Measurements from ENCODE around the gene BCL10.

Gene BCL10

DNA sequence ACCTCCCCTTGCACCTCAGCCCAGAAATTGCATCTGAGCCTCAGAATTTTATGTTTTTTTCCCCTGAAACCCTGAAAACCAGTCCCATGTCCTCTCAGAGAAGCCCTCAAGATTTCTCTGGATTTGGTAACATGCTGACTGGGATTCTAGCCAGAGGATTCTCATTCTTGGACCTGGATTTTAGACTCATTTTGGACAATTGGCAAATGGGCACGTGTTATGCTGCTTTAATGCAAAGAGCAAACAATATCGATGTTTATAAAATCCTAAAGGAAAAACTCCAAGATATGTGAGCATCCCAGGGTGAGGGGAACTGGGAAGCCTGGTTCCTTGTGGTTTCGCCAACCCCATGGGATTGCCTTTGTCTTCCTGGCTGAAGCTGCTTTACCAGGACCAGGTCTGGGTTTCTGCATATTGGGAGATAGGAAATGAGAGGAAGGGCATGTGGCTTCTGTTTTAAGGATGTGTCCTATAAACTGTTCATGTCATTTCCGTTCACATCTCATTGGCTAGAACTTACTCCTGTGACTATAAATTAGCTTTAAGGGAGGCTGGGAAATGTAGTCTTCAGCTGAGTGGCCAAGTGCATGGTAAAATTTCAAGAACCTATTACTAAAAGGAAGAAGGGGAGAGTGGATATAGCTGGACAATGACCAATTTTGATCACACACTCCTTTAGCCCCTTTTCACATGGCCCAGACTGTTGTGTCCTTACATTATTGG, 27.2 kb upstream of the BCL10 start:
- H3K27ac ChIP-seq: no peak overlapping the region
- no peak overlapping the region for H3K4me3 ChIP-seq

GRCh38 chr1:85300140-85300539, 23.7 kb upstream of the BCL10 start:
- Histone ChIP-seq H3K4me3 (no peak overlapping the region), H3K27ac (no peak overlapping the region)

- no peak overlapping the region for H3K4me3 ChIP-seq
- peak overlapping the region in 19 of 21 experiments; percentile 16 to 75 (median 61) for H3K27ac ChIP-seq
Measured at GRCh38 chr1:85297855-85298629, 21.6 kb upstream of the BCL10 start.

GRCh38 chr1:85297538-85297854, 21.1 kb upstream of the BCL10 start:
- H3K27ac ChIP-seq: peak overlapping the region in 17 of 21 experiments; percentile 6 to 75 (median 57)
- H3K4me3 ChIP-seq: no peak overlapping the region

- Histone ChIP-seq H3K27ac (peak overlapping the region in 13 of 21 experiments; percentile 6 to 75 (median 65)), H3K4me3 (no peak overlapping the region)
Measured at GRCh38 chr1:85296980-85297379, 20.5 kb upstream of the BCL10 start.

GRCh38 chr1:85295654-85296053, 19.2 kb upstream of the BCL10 start:
- Histone ChIP-seq H3K27ac (peak overlapping the region in 2 of 21 experiments; percentile 21 to 48), H3K4me3 (no peak overlapping the region)

- peak overlapping the region in 2 of 21 experiments; percentile 21 to 48 for H3K27ac ChIP-seq
- no peak overlapping the region for H3K4me3 ChIP-seq
Measured at GRCh38 chr1:85295006-85295431, 18.6 kb upstream of the BCL10 start.

GRCh38 chr1:85290826-85291225, 14.4 kb upstream of the BCL10 start:
- Histone ChIP-seq H3K4me3 (no peak overlapping the region), H3K27ac (peak overlapping the region in 6 of 21 experiments; percentile 11 to 60 (median 46))

DNA sequence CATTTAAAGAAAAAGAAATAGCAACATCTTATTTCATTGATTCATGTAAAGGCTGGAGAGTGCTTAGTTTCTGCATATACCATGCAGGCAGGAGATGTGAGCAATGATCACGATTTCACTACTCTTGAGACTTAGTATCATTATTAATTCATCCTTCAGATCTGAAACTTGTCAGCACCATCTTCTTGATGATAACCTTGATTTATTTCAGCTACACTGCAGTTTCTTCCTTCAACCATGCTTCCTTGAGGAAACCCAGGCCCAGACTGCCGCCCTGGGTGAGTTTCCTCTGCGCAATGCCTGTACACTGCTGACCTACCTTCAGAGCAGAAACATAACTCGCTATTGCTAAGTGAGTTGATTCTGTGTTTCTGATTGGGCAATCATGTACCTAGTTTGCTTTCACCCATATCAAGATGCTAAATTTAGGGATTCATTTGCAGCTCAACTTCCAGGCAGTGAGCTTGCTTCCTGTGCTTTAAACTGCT, 13.5 kb upstream of the BCL10 start:
- H3K27ac ChIP-seq: peak overlapping the region in 13 of 21 experiments; percentile 11 to 60 (median 41)
- H3K4me3 ChIP-seq: no peak overlapping the region

- no peak overlapping the region for H3K4me3 ChIP-seq
- H3K27ac ChIP-seq: peak overlapping the region in 8 of 21 experiments; percentile 21 to 60 (median 42)
Measured at GRCh38 chr1:85289207-85289847, 12.9 kb upstream of the BCL10 start.

GRCh38 chr1:85284202-85284601, 7.8 kb upstream of the BCL10 start:
- H3K27ac ChIP-seq: no peak overlapping the region
- no peak overlapping the region for H3K4me3 ChIP-seq

DNA sequence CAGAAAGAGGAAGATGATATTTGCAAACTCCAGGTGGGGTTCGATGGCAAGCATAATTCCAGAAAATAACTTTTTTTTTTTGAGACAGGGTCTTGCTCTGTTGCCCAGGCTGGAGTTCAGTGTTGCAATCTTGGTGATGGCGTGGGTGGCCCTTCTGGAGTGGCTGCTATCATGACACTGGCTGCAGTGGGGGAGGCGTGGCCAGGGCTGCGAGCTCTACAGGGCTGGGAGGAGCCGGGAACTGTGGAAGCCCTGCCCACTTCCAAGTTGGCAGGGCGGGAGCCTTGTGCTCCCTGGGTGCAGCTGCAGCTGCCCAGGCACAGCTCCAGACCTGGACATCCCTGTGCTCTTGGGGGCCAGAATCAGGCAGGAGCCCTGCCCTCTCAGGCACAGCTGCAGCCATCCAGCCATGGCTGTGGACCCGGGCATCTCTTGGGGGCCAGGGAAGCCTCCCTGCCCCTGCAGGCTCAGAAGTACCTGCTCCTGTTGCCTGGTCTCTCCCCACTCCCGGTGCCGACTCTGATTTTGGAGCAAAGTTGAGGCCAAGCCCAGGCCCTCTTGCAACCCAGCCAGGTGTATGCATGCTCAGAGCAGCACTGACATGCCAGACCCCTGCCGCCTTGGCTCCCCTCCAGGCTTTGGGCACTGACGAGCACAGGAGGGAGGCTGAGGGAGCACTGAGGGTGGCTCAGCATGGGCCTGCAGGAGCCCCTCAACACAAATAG, 7.2 kb upstream of the BCL10 start:
- no peak overlapping the region for H3K4me3 ChIP-seq
- H3K27ac ChIP-seq: peak overlapping the region in 1 of 21 experiments; percentile 34

- no peak overlapping the region for H3K4me3 ChIP-seq
- no peak overlapping the region for H3K27ac ChIP-seq
Measured at GRCh38 chr1:85282424-85282823, 6.0 kb upstream of the BCL10 start.

- no peak overlapping the region for H3K4me3 ChIP-seq
- H3K27ac ChIP-seq: peak overlapping the region in 3 of 21 experiments; percentile 8 to 57 (median 29)
Measured at GRCh38 chr1:85280636-85281035, 4.2 kb upstream of the BCL10 start.

GRCh38 chr1:85279458-85280080, 3.1 kb upstream of the BCL10 start:
- Histone ChIP-seq H3K4me3 (no peak overlapping the region), H3K27ac (peak overlapping the region in 20 of 21 experiments; percentile 44 to 98 (median 78))

GRCh38 chr1:85278853-85279314, 2.5 kb upstream of the BCL10 start:
- H3K4me3 ChIP-seq: peak overlapping the region in 1 of 7 experiments; percentile 21

GRCh38 chr1:85277802-85278201, 1.4 kb upstream of the BCL10 start:
- Histone ChIP-seq H3K4me3 (no peak overlapping the region), H3K27ac (peak overlapping the region in 7 of 21 experiments; percentile 75 to 99 (median 98))

More at GRCh38 chr1:85278853-85279314, 2.5 kb upstream of the BCL10 start:
- H3K27ac ChIP-seq: peak overlapping the region in 20 of 21 experiments; percentile 44 to 98 (median 78)

GRCh38 chr1:85276978-85277639, 677 bp upstream of the BCL10 start:
- Histone ChIP-seq H3K27ac (peak overlapping the region in 20 of 21 experiments; percentile 75 to 99 (median 97)), H3K4me3 (peak overlapping the region; percentile 64 to 98 (median 87))
